Measurements from ENCODE around the gene CCDC141.

CCDC141 gene

GRCh38 chr2:179072527-179072926 lies 22.6 kb upstream of the CCDC141 start:
- no peak for DNase-seq (ENCODE audit: low read depth)
- no peak overlapping the region for H3K4me3 ChIP-seq (ENCODE audit: low read depth, low read length)
- no peak for TF ChIP-seq CTCF (IDR thresholded peaks at IDR 0.05; ENCODE audit: control insufficient read depth, extremely low read depth, insufficient read depth)

GRCh38 chr2:179071810-179072355 lies 21.9 kb upstream of the CCDC141 start:
- no peak overlapping the region for H3K4me3 ChIP-seq (ENCODE audit: low read depth, low read length)
- no peak for DNase-seq (ENCODE audit: low read depth)
- TF ChIP-seq CTCF (IDR thresholded peaks at IDR 0.05; ENCODE audit: control insufficient read depth, extremely low read depth, insufficient read depth): no peak

GRCh38 chr2:179070895-179071294 lies 21.0 kb upstream of the CCDC141 start:
- DNase-seq (ENCODE audit: low read depth): no peak
- TF ChIP-seq CTCF (IDR thresholded peaks at IDR 0.05; ENCODE audit: control insufficient read depth, extremely low read depth, insufficient read depth): no peak
- no peak overlapping the region for H3K4me3 ChIP-seq (ENCODE audit: low read depth, low read length)

GRCh38 chr2:179069685-179070084 lies 19.7 kb upstream of the CCDC141 start:
- no peak overlapping the region for H3K4me3 ChIP-seq (ENCODE audit: low read depth, low read length)
- no peak for DNase-seq (ENCODE audit: low read depth)
- no peak for TF ChIP-seq CTCF (IDR thresholded peaks at IDR 0.05; ENCODE audit: control insufficient read depth, extremely low read depth, insufficient read depth)

- no peak overlapping the region for H3K4me3 ChIP-seq (ENCODE audit: low read depth, low read length)
- TF ChIP-seq CTCF (IDR thresholded peaks at IDR 0.05; ENCODE audit: control insufficient read depth, extremely low read depth, insufficient read depth): no peak
- no peak for DNase-seq (ENCODE audit: low read depth)
Measured at GRCh38 chr2:179068991-179069643, 19.2 kb upstream of the CCDC141 start.

- no peak for DNase-seq (ENCODE audit: low read depth)
- TF ChIP-seq CTCF (IDR thresholded peaks at IDR 0.05; ENCODE audit: control insufficient read depth, extremely low read depth, insufficient read depth): no peak
- no peak overlapping the region for H3K4me3 ChIP-seq (ENCODE audit: low read depth, low read length)
Measured at GRCh38 chr2:179059026-179059700, 9.2 kb upstream of the CCDC141 start.
